ENCODE data around the gene PEX7.
"Not testable (repeated sequence)": the region's sequence is repeated elsewhere in the genome, so short reads cannot be mapped to it uniquely, and the experiment has no call there.

The PEX7 gene

DNA sequence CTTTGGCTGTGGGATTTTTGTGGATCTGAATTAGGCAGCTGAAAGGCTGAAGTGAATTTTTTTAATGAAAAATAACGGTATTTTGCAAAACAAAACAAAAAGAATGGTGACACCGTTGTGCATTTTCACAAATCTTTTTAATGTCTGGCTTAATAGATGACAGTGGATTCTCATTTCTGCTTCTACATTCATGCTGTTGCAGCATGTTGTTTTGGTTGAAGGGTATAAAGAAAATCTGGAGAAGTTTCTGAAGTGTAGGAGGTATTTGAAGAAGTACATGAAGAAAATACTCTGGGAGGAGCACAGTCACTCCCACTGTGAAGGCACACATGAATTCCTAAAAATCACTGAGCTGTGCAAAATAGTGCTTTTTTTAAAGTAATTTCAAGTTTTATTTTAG is 27.0 kb upstream of the PEX7 start:
- no peaks in the 10 kb centered on the region; the same call in none of the 2 replicates for H3K4me1 ChIP-seq
- H3K27me3 ChIP-seq (ENCODE audit: low read depth): no peaks in the 10 kb centered on the region
- in situ Hi-C loops (cut with MboI; ENCODE audit: low sequenced_read_pairs): loop anchor here (25.0 kb wide), 1 partner anchor 508 kb away; the partner anchor contains the start of gene BCLAF1
- no peaks in the 10 kb centered on the region for H3K9me3 ChIP-seq
- no peak for DNase-seq (ENCODE audit: low spot score in 2 of 2)
- no peaks in the 10 kb centered on the region for H3K36me3 ChIP-seq (replicated peaks)
- H3K4me3 ChIP-seq: no peak overlapping the region

DNA sequence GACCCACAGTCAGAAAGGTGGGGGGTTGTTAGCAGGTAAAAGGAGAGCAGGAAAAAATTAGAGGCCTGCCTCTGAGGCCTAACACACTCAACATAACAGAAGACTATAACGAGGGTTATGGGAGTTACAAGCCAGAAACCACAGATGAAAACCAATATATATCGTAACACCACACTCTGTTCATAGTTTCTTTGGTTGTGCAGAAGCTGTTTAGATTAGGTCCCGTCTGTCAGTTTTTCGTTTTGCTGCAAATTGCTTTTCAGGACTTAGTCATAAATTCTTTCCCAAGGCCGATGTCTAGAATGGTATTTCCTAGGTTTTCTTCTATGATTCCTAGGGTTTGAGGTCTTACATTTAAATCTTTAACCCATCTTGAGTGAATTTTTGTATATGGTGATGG is 26.4 kb upstream of the PEX7 start:
- in situ Hi-C loops (cut with MboI; ENCODE audit: low sequenced_read_pairs): loop anchor here (25.0 kb wide), 1 partner anchor 509 kb away; the partner anchor contains the start of gene BCLAF1
- peaks cover 6% of the 10 kb centered on the region for H3K4me1 ChIP-seq
- DNase-seq (ENCODE audit: low spot score in 2 of 2): no peak
- no peak overlapping the region for H3K4me3 ChIP-seq
- H3K36me3 ChIP-seq (replicated peaks): no peaks in the 10 kb centered on the region
- no peaks in the 10 kb centered on the region for H3K27me3 ChIP-seq (ENCODE audit: low read depth)
- peaks cover 3% of the 10 kb centered on the region; the same call in 1 of the 2 replicates for H3K9me3 ChIP-seq

GRCh38 chr6:136798044-136798443 is 24.3 kb upstream of the PEX7 start:
- Histone ChIP-seq H3K4me3 (no peak overlapping the region), H3K4me1 (peaks cover 21% of the 10 kb centered on the region), H3K27me3 (ENCODE audit: low read depth) (no peaks in the 10 kb centered on the region), H3K9me3 (peaks cover 5% of the 10 kb centered on the region; the same call in 1 of the 2 replicates), H3K36me3 (replicated peaks) (peaks cover 2% of the 10 kb centered on the region; the same call in 1 of the 2 replicates)
- no peak for DNase-seq (ENCODE audit: low spot score in 2 of 2)
- in situ Hi-C loops (cut with MboI; ENCODE audit: low sequenced_read_pairs): loop anchor here (25.0 kb wide), 1 partner anchor 511 kb away; the partner anchor contains the start of gene BCLAF1

DNA sequence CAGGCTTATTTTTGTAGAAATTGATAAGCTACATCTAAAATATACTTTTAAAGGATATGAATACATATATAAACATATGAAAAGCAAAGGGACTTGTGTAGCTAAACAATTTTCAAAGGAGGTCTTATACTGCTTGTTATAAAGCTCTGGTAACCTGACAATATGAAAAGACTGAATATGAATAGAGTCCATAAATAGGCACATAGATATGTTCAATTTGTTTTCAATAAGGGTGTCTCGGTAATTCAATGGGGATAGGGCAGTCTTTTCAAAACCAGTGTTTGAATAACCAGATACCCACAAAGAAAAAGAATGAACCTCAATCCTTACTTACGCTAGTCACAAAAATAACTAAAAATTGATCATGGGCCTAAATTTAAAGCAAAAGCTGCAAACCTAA is 20.8 kb upstream of the PEX7 start:
- no peaks in the 10 kb centered on the region for H3K27me3 ChIP-seq (ENCODE audit: low read depth)
- peaks cover 21% of the 10 kb centered on the region for H3K4me1 ChIP-seq

DNA sequence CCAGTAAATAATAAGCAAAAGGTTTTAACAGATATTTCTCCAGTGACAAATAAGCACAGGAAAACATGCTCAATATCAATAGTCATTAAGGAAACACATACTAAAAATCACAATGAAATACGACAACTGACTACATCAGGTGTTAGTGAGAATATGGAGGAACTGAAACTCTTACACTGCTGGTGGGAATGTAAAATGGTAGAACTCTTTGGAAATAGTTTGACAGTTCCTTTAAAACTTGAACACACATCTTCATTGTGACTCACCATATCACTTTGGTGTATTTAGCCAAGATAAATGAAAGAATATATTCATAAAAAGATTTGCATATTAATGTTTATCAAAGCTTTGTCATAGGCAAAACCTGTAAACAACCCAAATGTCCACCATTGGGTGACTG is 18.8 kb upstream of the PEX7 start:
- H3K4me1 ChIP-seq: peaks cover 21% of the 10 kb centered on the region
- peaks cover 5% of the 10 kb centered on the region; the same call in 1 of the 2 replicates for H3K9me3 ChIP-seq
- no peaks in the 10 kb centered on the region for H3K27me3 ChIP-seq (ENCODE audit: low read depth)
- H3K4me3 ChIP-seq: no peak overlapping the region
- H3K36me3 ChIP-seq (replicated peaks): peaks cover 2% of the 10 kb centered on the region; the same call in 1 of the 2 replicates
- in situ Hi-C loops (cut with MboI; ENCODE audit: low sequenced_read_pairs): no loop called here
- no peak for DNase-seq (ENCODE audit: low spot score in 2 of 2)

More for the DNA sequence above, 20.8 kb upstream of the PEX7 start:
- Histone ChIP-seq H3K36me3 (replicated peaks) (peaks cover 2% of the 10 kb centered on the region; the same call in 1 of the 2 replicates), H3K9me3 (peaks cover 5% of the 10 kb centered on the region; the same call in 1 of the 2 replicates), H3K4me3 (no peak overlapping the region)
- in situ Hi-C loops (cut with MboI; ENCODE audit: low sequenced_read_pairs): no loop called here
- peak in 1 of 2 experiments; percentile 94 for DNase-seq (ENCODE audit: low spot score in 2 of 2)

- DNase-seq (ENCODE audit: low spot score in 2 of 2): no peak
- in situ Hi-C loops (cut with MboI; ENCODE audit: low sequenced_read_pairs): no loop called here
- Histone ChIP-seq H3K36me3 (replicated peaks) (no peaks in the 10 kb centered on the region), H3K4me1 (peaks cover 22% of the 10 kb centered on the region), H3K9me3 (no peaks in the 10 kb centered on the region), H3K4me3 (no peak overlapping the region), H3K27me3 (ENCODE audit: low read depth) (no peaks in the 10 kb centered on the region)
These were observed 13.1 kb upstream of the PEX7 start for GRCh38 chr6:136809091-136809860.

DNA sequence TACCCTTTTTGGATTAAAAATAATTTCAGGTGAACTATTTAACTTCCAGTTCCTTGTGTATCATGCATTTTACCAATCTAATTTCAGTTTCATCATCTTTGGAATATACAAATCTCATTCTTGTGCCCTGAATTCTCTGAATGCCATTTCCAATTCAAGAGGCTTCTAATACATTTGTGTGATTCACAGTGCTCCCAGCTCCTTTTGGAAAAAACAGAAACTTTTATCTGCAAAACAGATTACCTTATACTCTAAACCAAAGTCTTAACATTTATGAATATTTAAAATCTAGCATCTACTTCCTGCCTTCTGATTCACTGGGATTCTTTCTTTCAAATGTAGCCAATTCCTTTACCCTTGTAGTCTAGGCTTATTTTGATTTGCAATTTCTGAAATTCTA is 11.1 kb upstream of the PEX7 start:
- H3K4me3 ChIP-seq: no peak overlapping the region
- peaks cover 22% of the 10 kb centered on the region for H3K4me1 ChIP-seq
- H3K36me3 ChIP-seq (replicated peaks): no peaks in the 10 kb centered on the region
- in situ Hi-C loops (cut with MboI; ENCODE audit: low sequenced_read_pairs): no loop called here
- 0 out of 2 replicates have a peak, but pooled peaks cover 2% of the 10 kb centered on the region for H3K9me3 ChIP-seq
- no peaks in the 10 kb centered on the region for H3K27me3 ChIP-seq (ENCODE audit: low read depth)
- no peak for DNase-seq (ENCODE audit: low spot score in 2 of 2)

- no peak overlapping the region for H3K4me3 ChIP-seq
- peaks cover 22% of the 10 kb centered on the region for H3K4me1 ChIP-seq
- DNase-seq (ENCODE audit: low spot score in 2 of 2): peak; percentile 65 to 91
- H3K9me3 ChIP-seq: 0 out of 2 replicates have a peak, but pooled peaks cover 2% of the 10 kb centered on the region
- in situ Hi-C loops (cut with MboI; ENCODE audit: low sequenced_read_pairs): no loop called here
- H3K36me3 ChIP-seq (replicated peaks): no peaks in the 10 kb centered on the region
- H3K27me3 ChIP-seq (ENCODE audit: low read depth): no peaks in the 10 kb centered on the region
These were observed 10.2 kb upstream of the PEX7 start for GRCh38 chr6:136812174-136812573.

GRCh38 chr6:136815608-136816007 is 6.8 kb upstream of the PEX7 start:
- H3K4me3 ChIP-seq; H3K36me3 ChIP-seq (replicated peaks); H3K27me3 ChIP-seq (ENCODE audit: low read depth); H3K9me3 ChIP-seq; DNase-seq (ENCODE audit: low spot score in 2 of 2); in situ Hi-C loops (cut with MboI; ENCODE audit: low sequenced_read_pairs): not testable (repeated sequence)
- H3K4me1 ChIP-seq: peaks cover 22% of the 10 kb centered on the region

- Histone ChIP-seq H3K36me3 (replicated peaks) (no peaks in the 10 kb centered on the region), H3K4me3 (no peak overlapping the region), H3K4me1 (peaks cover 17% of the 10 kb centered on the region), H3K27me3 (ENCODE audit: low read depth) (no peaks in the 10 kb centered on the region), H3K9me3 (0 out of 2 replicates have a peak, but pooled peaks cover 2% of the 10 kb centered on the region)
- in situ Hi-C loops (cut with MboI; ENCODE audit: low sequenced_read_pairs): no loop called here
- DNase-seq (ENCODE audit: low spot score in 2 of 2): no peak
These were observed 5.7 kb upstream of the PEX7 start for GRCh38 chr6:136816656-136817055.

DNA sequence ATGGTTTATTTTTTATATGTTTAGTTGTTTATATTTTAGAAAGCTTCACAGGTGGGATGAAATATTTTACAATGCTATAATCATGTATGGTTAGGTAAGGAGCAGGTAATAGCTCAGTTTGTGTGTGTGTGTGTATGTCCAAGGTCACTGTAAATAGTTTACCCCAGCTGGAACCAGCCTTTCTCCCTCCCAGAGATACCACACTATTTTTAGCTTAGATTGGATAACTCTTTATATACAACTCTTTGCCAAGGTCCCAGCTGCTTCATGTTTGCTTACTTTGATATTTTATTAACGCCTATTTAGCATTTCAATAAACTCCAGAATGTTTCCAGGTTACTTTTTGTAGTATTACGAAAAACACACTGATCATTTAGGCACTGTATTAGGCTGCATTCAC is 1.8 kb upstream of the PEX7 start:
- Histone ChIP-seq H3K27me3 (ENCODE audit: low read depth) (no peaks in the 10 kb centered on the region), H3K4me1 (peaks cover 9% of the 10 kb centered on the region), H3K9me3 (no peaks in the 10 kb centered on the region), H3K4me3 (no peak overlapping the region), H3K36me3 (replicated peaks) (no peaks in the 10 kb centered on the region)
- DNase-seq (ENCODE audit: low spot score in 2 of 2): no peak
- in situ Hi-C loops (cut with MboI; ENCODE audit: low sequenced_read_pairs): no loop called here

DNA sequence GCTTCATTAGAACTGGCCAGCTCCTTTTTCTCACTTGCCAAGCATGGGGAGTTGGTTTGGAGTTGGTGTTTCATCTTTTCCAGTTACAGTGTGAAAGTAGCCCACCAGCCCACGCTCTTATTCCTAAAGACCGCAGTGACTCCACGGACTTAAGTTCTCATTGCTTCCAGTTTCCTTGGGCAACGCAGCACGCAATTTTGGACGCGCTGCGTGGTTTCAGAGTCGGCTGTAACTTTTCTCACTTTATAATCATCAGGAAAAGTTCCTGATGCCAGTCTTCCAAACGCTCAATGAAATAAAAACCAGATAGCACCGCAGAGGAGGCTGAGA is 381 bp upstream of the PEX7 start:
- no peak for DNase-seq (ENCODE audit: low spot score in 2 of 2)
- Histone ChIP-seq H3K4me3 (peak overlapping the region; percentile 39), H3K27me3 (ENCODE audit: low read depth) (no peaks in the 10 kb centered on the region), H3K36me3 (replicated peaks) (0 out of 2 replicates have a peak, but pooled peaks cover 4% of the 10 kb centered on the region), H3K4me1 (peaks cover 9% of the 10 kb centered on the region), H3K9me3 (no peaks in the 10 kb centered on the region)
- in situ Hi-C loops (cut with MboI; ENCODE audit: low sequenced_read_pairs): no loop called here

DNA sequence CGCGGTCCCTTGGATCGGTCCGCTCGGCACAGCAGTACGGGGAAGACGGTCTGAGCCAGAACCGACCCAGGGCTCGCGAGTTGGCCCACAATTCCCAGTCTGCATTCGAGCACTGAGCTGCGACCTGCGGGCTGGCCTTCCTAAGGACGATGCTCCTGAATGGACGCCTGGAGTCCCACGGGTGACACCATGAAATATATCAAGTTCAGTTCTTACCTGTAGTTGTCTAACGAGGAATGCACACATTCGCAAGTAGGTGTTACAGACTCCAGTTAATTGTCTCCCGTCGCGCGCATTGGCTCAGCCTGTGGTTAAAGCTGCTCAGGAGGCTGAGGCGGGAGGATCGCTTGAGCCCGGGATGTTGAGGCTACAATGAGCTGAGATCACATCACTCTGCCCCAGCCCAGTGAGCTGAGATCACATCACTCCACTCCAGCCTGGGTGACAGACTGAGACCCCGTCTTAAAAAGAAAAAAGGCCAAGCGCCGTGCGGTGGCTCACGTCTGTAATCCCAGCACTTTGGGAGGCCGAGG is 802 bp downstream of the PEX7 start:
- H3K27me3 ChIP-seq (ENCODE audit: low read depth): no peaks in the 10 kb centered on the region
- peak overlapping the region; percentile 39 for H3K4me3 ChIP-seq
- H3K9me3 ChIP-seq: no peaks in the 10 kb centered on the region
- DNase-seq (ENCODE audit: low spot score in 2 of 2): no peak
- H3K36me3 ChIP-seq (replicated peaks): 0 out of 2 replicates have a peak, but pooled peaks cover 4% of the 10 kb centered on the region
- H3K4me1 ChIP-seq: peaks cover 11% of the 10 kb centered on the region
- in situ Hi-C loops (cut with MboI; ENCODE audit: low sequenced_read_pairs): no loop called here

GRCh38 chr6:136826216-136826615 is 3.8 kb downstream of the PEX7 start:
- Histone ChIP-seq H3K4me3 (no peak overlapping the region), H3K4me1 (peaks cover 25% of the 10 kb centered on the region), H3K9me3 (peaks cover 3% of the 10 kb centered on the region; the same call in 1 of the 2 replicates), H3K27me3 (ENCODE audit: low read depth) (no peaks in the 10 kb centered on the region), H3K36me3 (replicated peaks) (peaks cover 12% of the 10 kb centered on the region)
- in situ Hi-C loops (cut with MboI; ENCODE audit: low sequenced_read_pairs): loop anchor here (25.0 kb wide), 1 partner anchor 811 kb away; no protein-coding TSS in a partner anchor
- no peak for DNase-seq (ENCODE audit: low spot score in 2 of 2)

Measured in HAP-1 (cell line).